K562 (cell line): ENCODE measurements around the gene KXD1. TPM values are rescaled to one million over a fixed set of nuclear protein-coding genes. Genes with fewer than 3 reads are reported as not detected.
A peak's percentile ranks its signal among the peaks of the same experiment; 100 is the strongest.

Experiments
- CTCFL ChIP-seq: IDR thresholded peaks from 2 replicates; pipeline ENCODE4 v1.6.1; 2011; ENCODE audit warnings: borderline replicate concordance, low read depth, mild to moderate bottlenecking, moderate library complexity, low read length; ENCODE audit not compliant: insufficient read depth, poor library complexity, severe bottlenecking
- EGR1 ChIP-seq: fragments of 450-650 bp; conservative IDR thresholded peaks from 2 replicates; pipeline ENCODE4 v1.6.1; 2017; ENCODE audit warnings: mild to moderate bottlenecking
- NEUROD1 ChIP-seq: fragments of 150-350 bp; IDR thresholded peaks from 2 replicates; pipeline ENCODE4 v1.6.1; 2014; ENCODE audit warnings: borderline replicate concordance, low read length, low read depth; ENCODE audit not compliant: partially characterized antibody
- NFYB ChIP-seq: IDR thresholded peaks from 2 replicates; pipeline ENCODE4 v1.6.1; 2011; ENCODE audit warnings: mild to moderate bottlenecking, moderate library complexity; ENCODE audit not compliant: insufficient read length; ENCODE audit errors: extremely low read depth
- PKNOX1 ChIP-seq: fragments of 450-650 bp; IDR thresholded peaks from 2 replicates; pipeline ENCODE4 v1.6.1; 2016
- POLR2AphosphoS2 ChIP-seq: IDR thresholded peaks from 2 replicates; pipeline ENCODE4 v1.6.1; 2012; ENCODE audit warnings: low read length, improper control_type of control experiment
- POLR2G ChIP-seq: fragments of 200-400 bp; formaldehyde crosslinking; IDR thresholded peaks from 2 replicates; pipeline ENCODE4 v1.6.1; 2017; ENCODE audit warnings: low read depth, mild to moderate bottlenecking, antibody characterized with exemption, low read length, moderate library complexity
- RBFOX2 ChIP-seq: fragments of 200-400 bp; formaldehyde crosslinking; IDR thresholded peaks from 2 replicates; pipeline ENCODE4 v1.6.1; 2017; ENCODE audit warnings: low read depth, mild to moderate bottlenecking, low read length, moderate library complexity
- RCOR1 ChIP-seq, 2 experiments: IDR thresholded peaks; 2 replicates each; pipeline ENCODE4 v1.6.1; 2012; ENCODE audit warnings: low read depth in 2 of 2, low read length in 2 of 2, borderline replicate concordance in 1 of 2, improper control_type of control experiment in 1 of 2
- SIN3B ChIP-seq: fragments of 450-650 bp; IDR thresholded peaks from 2 replicates; pipeline ENCODE4 v1.6.1; 2017; ENCODE audit warnings: low read depth, mild to moderate bottlenecking, moderate library complexity
- SMAD4 ChIP-seq: fragments of 250-450 bp; sonication (Bioruptor Pico); conservative IDR thresholded peaks from 2 replicates; pipeline ENCODE4 v1.8.0; 2021; ENCODE audit warnings: inconsistent platforms, mild to moderate bottlenecking, moderate library complexity
- SMC3 ChIP-seq: conservative IDR thresholded peaks from 2 replicates; pipeline ENCODE4 v1.6.1; 2011; ENCODE audit warnings: low read depth, low read length, improper control_type of control experiment; ENCODE audit not compliant: insufficient read depth
- SNIP1 ChIP-seq: fragments of 450-650 bp; IDR thresholded peaks from 2 replicates; pipeline ENCODE4 v1.7.1; 2017; ENCODE audit warnings: low read depth, mild to moderate bottlenecking
- SP1 ChIP-seq: sonication (generic); formaldehyde crosslinking; IDR thresholded peaks from 2 replicates; pipeline ENCODE4 v1.8.1; 2022; ENCODE audit warnings: mild to moderate bottlenecking, missing genetic modification reagents
- STAT5A ChIP-seq: IDR thresholded peaks from 2 replicates; pipeline ENCODE4 v1.6.1; 2012; ENCODE audit warnings: low read length, inconsistent platforms, borderline replicate concordance
- TAL1 ChIP-seq: fragments of 450-650 bp; IDR thresholded peaks from 2 replicates; pipeline ENCODE4 v1.6.1; 2016; ENCODE audit warnings: mild to moderate bottlenecking
- YY1 ChIP-seq, 3 experiments: IDR thresholded peaks; 2 replicates each; pipeline ENCODE4 v1.6.1; 2011; ENCODE audit warnings: low read length in 2 of 3, mild to moderate bottlenecking in 2 of 3, moderate library complexity in 2 of 3, borderline replicate concordance in 1 of 3, control low read depth in 1 of 3, low read depth in 1 of 3; ENCODE audit not compliant: insufficient read depth in 3 of 3, insufficient replicate concordance in 2 of 3, control insufficient read depth in 1 of 3, insufficient read length in 1 of 3; ENCODE audit errors: extremely low read depth in 1 of 3
- ZBTB7A ChIP-seq: IDR thresholded peaks from 2 replicates; pipeline ENCODE4 v1.6.1; 2011; ENCODE audit warnings: low read depth, mild to moderate bottlenecking, low read length, moderate library complexity, borderline replicate concordance; ENCODE audit not compliant: control insufficient read depth
- ZNF316 ChIP-seq: fragments of 450-650 bp; IDR thresholded peaks from 2 replicates; pipeline ENCODE4 v1.6.1; 2016
- ZNF764 ChIP-seq: fragments of 250-450 bp; sonication (Bioruptor Pico); IDR thresholded peaks from 2 replicates; pipeline ENCODE4 v1.4.0; 2020; ENCODE audit warnings: low read depth, mild to moderate bottlenecking, moderate library complexity
- polyA plus RNA-seq, 8 experiments: library from polyadenylated mRNA; depleted of rRNA in 4 of 8; stranded (reverse) in 5 of 8; unstranded in 3 of 8; fragments of >200 nt; fragmentation: Nextera tagmentation in 2 of 8; fragmentation: Illumina TruSeq in 1 of 8; extraction: Ambion mirVana in 2 of 8; extraction: Trizol in 1 of 8; gene quantifications; 2 replicates each; pipeline versions ENCODE4 v1.2.1 to v1.2.3, GENCODE V29; 2011 to 2014; ENCODE audit warnings: inconsistent platforms in 1 of 8, missing spikeins in 1 of 8
- total RNA-seq, 7 experiments: library from RNA; depleted of rRNA in 6 of 7; stranded (reverse); fragments of >200 nt in 6 of 7; fragmentation: Illumina TruSeq in 2 of 7; extraction: Trizol in 2 of 7; gene quantifications; 2 replicates each; pipeline versions ENCODE4 v1.2.1 to v1.2.3, GENCODE V29; 2011 to 2021; ENCODE audit warnings: low replicate concordance in 1 of 7
- TF ChIP-seq, protein P1 (sequence below): sonication (generic); formaldehyde crosslinking; IDR thresholded peaks from 2 replicates; pipeline ENCODE4 v1.9.0; 2022; ENCODE audit warnings: mild to moderate bottlenecking, missing genetic modification reagents
- TF ChIP-seq, protein P2 (sequence below), 2 experiments: IDR thresholded peaks; 2 replicates each; pipeline ENCODE4 v1.6.1; 2011; ENCODE audit warnings: borderline replicate concordance in 1 of 2, control low read depth in 1 of 2, low read depth in 1 of 2, low read length in 1 of 2, mild to moderate bottlenecking in 1 of 2, mixed read lengths in 1 of 2, moderate library complexity in 1 of 2; ENCODE audit not compliant: insufficient read depth in 1 of 2, insufficient read length in 1 of 2, poor library complexity in 1 of 2, severe bottlenecking in 1 of 2; ENCODE audit errors: extremely low read depth in 1 of 2

Gene KXD1
- total and polyA plus RNA-seq, 9 of the 15 experiments (the other 6 are each of a cell fraction or from before 2014, with no cell fraction given): 21.9 to 210 (median 118) TPM

DNA sequence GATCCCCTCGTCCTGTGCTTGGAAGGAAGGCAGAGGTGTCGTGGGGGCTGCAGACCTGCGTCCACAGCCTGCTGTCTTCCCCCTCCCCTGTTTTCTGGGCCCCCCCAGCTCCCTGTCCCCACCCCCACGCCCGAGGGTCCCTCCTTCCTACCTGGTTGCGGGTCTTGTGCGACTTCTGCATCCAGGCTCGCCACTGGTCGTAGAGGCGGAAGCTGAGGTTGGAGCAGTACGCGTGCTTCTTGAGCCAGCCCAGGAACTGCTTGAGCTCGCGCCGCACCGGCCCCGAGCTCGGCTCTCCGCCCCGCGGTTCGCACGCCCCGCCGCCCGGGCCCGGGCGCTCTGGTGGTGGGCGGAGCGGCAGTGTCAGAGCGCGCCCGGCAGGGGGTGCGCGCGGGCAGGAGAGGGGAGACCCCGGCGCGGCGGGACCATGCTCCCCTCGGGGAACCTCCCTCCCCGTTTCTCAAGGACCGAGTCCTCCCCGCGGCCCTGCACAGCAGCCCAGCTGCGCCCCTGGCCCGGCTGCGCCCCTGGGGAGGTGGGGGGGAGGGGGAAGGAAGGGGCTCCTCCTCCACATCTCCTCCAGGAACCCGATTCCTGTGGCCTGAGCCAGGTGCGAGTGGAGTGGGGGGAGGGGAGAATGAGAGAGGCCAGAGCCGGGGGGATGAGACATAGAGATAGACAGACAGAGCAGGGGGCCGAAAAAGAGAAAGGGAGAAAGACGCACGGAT, 36.6 kb downstream of the KXD1 start (continued):
- TF ChIP-seq ZNF316 (no peak), RCOR1 (IDR thresholded peaks at IDR 0.05; ENCODE audit: borderline replicate concordance in 1 of 2, low read depth in 2 of 2, low read length in 2 of 2) (peak in 1 of 2 experiments; percentile 66; a peak in 2 of 4 replicates), ZBTB7A (peak; percentile 98), SMAD4 (0 out of 2 replicates have a peak, but pooled peaks have one; percentile 27), PKNOX1 (no peak), NEUROD1 (peak; percentile 15), SIN3B (peak; percentile 47; the same call in 1 of the 2 replicates), SP1 (CRISPR knock-in tag) (0 out of 2 replicates have a peak, but pooled peaks have one; percentile 19), SMC3 (peak; percentile 36; the same call in 1 of the 2 replicates), ZNF764 (CRISPR knock-in tag) (peak; percentile 26; the same call in 1 of the 2 replicates), EGR1 (peak; percentile 55), NFYB (no peak), POLR2AphosphoS2 (0 out of 2 replicates have a peak, but pooled peaks have one; percentile 42), RBFOX2 (peak; percentile 38; the same call in 1 of the 2 replicates), POLR2G (peak; percentile 78), STAT5A (no peak), SNIP1 (peak; percentile 82), CTCFL (peak; percentile 6), YY1 (IDR thresholded peaks at IDR 0.05; ENCODE audit: borderline replicate concordance in 1 of 3, control insufficient read depth in 1 of 3, extremely low read depth in 1 of 3, insufficient read depth in 3 of 3, insufficient read length in 1 of 3, insufficient replicate concordance in 2 of 3, low read depth in 1 of 3, low read length in 2 of 3) (peak in 2 of 3 experiments; percentile 37 to 54), TAL1 (no peak)
- TF ChIP-seq, protein P1, sequence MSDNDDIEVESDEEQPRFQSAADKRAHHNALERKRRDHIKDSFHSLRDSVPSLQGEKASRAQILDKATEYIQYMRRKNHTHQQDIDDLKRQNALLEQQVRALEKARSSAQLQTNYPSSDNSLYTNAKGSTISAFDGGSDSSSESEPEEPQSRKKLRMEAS (CRISPR knock-in tag): 0 out of 2 replicates have a peak, but pooled peaks have one; percentile 5
- TF ChIP-seq, protein P2, sequence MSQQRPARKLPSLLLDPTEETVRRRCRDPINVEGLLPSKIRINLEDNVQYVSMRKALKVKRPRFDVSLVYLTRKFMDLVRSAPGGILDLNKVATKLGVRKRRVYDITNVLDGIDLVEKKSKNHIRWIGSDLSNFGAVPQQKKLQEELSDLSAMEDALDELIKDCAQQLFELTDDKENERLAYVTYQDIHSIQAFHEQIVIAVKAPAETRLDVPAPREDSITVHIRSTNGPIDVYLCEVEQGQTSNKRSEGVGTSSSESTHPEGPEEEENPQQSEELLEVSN (IDR thresholded peaks at IDR 0.05; ENCODE audit: borderline replicate concordance in 1 of 2, extremely low read depth in 1 of 2, insufficient read depth in 1 of 2, insufficient read length in 1 of 2, low read depth in 1 of 2, low read length in 1 of 2, poor library complexity in 1 of 2, severe bottlenecking in 1 of 2): peak; percentile 40 to 62
